ENCODE measurements around the gene RIPOR3.

Gene RIPOR3

GRCh38 chr20:50588034-50588736 is 103.2 kb downstream of the RIPOR3 start:
- no peak for DNase-seq (ENCODE audit: low read depth, low spot score)

GRCh38 chr20:50587291-50587961 is 103.9 kb downstream of the RIPOR3 start:
- DNase-seq (ENCODE audit: low read depth, low spot score), result no peak

GRCh38 chr20:50586531-50587232 is 104.7 kb downstream of the RIPOR3 start:
- DNase-seq (ENCODE audit: low read depth, low spot score), result no peak

- DNase-seq (ENCODE audit: low read depth, low spot score), result no peak
Measured at GRCh38 chr20:50585678-50586077, 105.7 kb downstream of the RIPOR3 start.

GRCh38 chr20:50585214-50585613 is 106.1 kb downstream of the RIPOR3 start:
- no peak for DNase-seq (ENCODE audit: low read depth, low spot score)

- DNase-seq (ENCODE audit: low read depth, low spot score), result no peak
Measured at GRCh38 chr20:50584687-50585086, 106.7 kb downstream of the RIPOR3 start.

GRCh38 chr20:50583442-50584150 is 107.7 kb downstream of the RIPOR3 start:
- DNase-seq (ENCODE audit: low read depth, low spot score), result no peak

GRCh38 chr20:50582591-50583234 is 108.6 kb downstream of the RIPOR3 start:
- DNase-seq (ENCODE audit: low read depth, low spot score), result no peak

GRCh38 chr20:50582092-50582491 is 109.2 kb downstream of the RIPOR3 start:
- DNase-seq (ENCODE audit: low read depth, low spot score), result no peak

GRCh38 chr20:50580842-50581544 is 110.3 kb downstream of the RIPOR3 start:
- DNase-seq (ENCODE audit: low read depth, low spot score), result no peak

- DNase-seq (ENCODE audit: low read depth, low spot score), result no peak
Measured at GRCh38 chr20:50580016-50580747, 111.2 kb downstream of the RIPOR3 start.

- no peak for DNase-seq (ENCODE audit: low read depth, low spot score)
Measured at GRCh38 chr20:50579511-50579910, 111.8 kb downstream of the RIPOR3 start.

GRCh38 chr20:50578778-50579165 is 112.6 kb downstream of the RIPOR3 start:
- no peak for DNase-seq (ENCODE audit: low read depth, low spot score)

- no peak for DNase-seq (ENCODE audit: low read depth, low spot score)
Measured at GRCh38 chr20:50578061-50578777, 113.1 kb downstream of the RIPOR3 start.

- no peak for DNase-seq (ENCODE audit: low read depth, low spot score)
Measured at GRCh38 chr20:50577175-50578018, 113.9 kb downstream of the RIPOR3 start.

- no peak for DNase-seq (ENCODE audit: low read depth, low spot score)
Measured at GRCh38 chr20:50575865-50576720, 115.2 kb downstream of the RIPOR3 start.

GRCh38 chr20:50574586-50574985 is 116.8 kb downstream of the RIPOR3 start:
- no peak for DNase-seq (ENCODE audit: low read depth, low spot score)

- DNase-seq (ENCODE audit: low read depth, low spot score), result no peak
Measured at GRCh38 chr20:50574108-50574507, 117.2 kb downstream of the RIPOR3 start.

Measured in brain pericyte (primary cell).